ENCODE results near the gene ST8SIA5. TPM values are rescaled to one million over a fixed set of nuclear protein-coding genes. Genes with fewer than 3 reads are reported as not detected.

Gene ST8SIA5
- total and polyA plus RNA-seq, 2 experiments from 2014 or later = 3.3 to 4.8 TPM

- H2AFZ ChIP-seq = no peak overlapping the region
- H3K27me3 ChIP-seq (ENCODE audit: insufficient read depth) = peaks cover 15% of the 10 kb centered on the region
- no peak overlapping the region for H3K4me3 ChIP-seq
- no peaks in the 10 kb centered on the region for H4K20me1 ChIP-seq (replicated peaks; ENCODE audit: insufficient read depth)
- DNase-seq (ENCODE audit: low spot score) = no peak
- Mint-ChIP-seq H3K4me1 (peaks cover 16% of the 10 kb centered on the region), H3K27me3 (ENCODE audit: insufficient read depth, low read depth, poor library complexity) (peaks cover 3% of the 10 kb centered on the region), H3K9me3 (no peaks in the 10 kb centered on the region), H3K4me3 (no peak overlapping the region), H3K27ac (no peak overlapping the region), H3K36me3 (ENCODE audit: low read depth) (no peaks in the 10 kb centered on the region)
- TF ChIP-seq ETS1 (IDR thresholded peaks at IDR 0.05) (no peak), ZNF331 (CRISPR knock-in tag; IDR thresholded peaks at IDR 0.05; ENCODE audit: low read depth) (no peak), CREB1 (CRISPR knock-in tag; IDR thresholded peaks at IDR 0.05; ENCODE audit: low read depth) (no peak), ZNF462 (CRISPR knock-in tag; IDR thresholded peaks at IDR 0.05) (no peak), CTCF (conservative IDR thresholded peaks at IDR 0.05; ENCODE audit: low read depth in 2 of 2) (no peak), EZH2 (IDR thresholded peaks at IDR 0.05; ENCODE audit: low read depth, unreplicated experiment) (no peak), JUNB (IDR thresholded peaks at IDR 0.05; ENCODE audit: unreplicated experiment) (no peak), EZH2phosphoT487 (IDR thresholded peaks at IDR 0.05; ENCODE audit: unreplicated experiment) (no peak), ZNF114 (CRISPR knock-in tag; IDR thresholded peaks at IDR 0.05) (no peak), NANOG (IDR thresholded peaks at IDR 0.05; ENCODE audit: borderline replicate concordance) (no peak), POLR2AphosphoS5 (IDR thresholded peaks at IDR 0.05; ENCODE audit: low read depth) (no peak), REST (IDR thresholded peaks at IDR 0.05; ENCODE audit: unreplicated experiment) (no peak), STAT1 (IDR thresholded peaks at IDR 0.05; ENCODE audit: unreplicated experiment) (no peak)
- no peaks in the 10 kb centered on the region for H3F3A ChIP-seq (replicated peaks; ENCODE audit: low read depth)
- no peak overlapping the region for H3K4me2 ChIP-seq
- ATAC-seq = no peak
- peaks cover 15% of the 10 kb centered on the region; the same call in 1 of the 2 replicates for H3K9me2 ChIP-seq (ENCODE audit: insufficient read depth)
- no peak overlapping the region for H3K27ac ChIP-seq (ENCODE audit: low read depth)
- no peaks in the 10 kb centered on the region for H3K79me2 ChIP-seq (replicated peaks; ENCODE audit: insufficient read depth)
- no peaks in the 10 kb centered on the region for H3K36me3 ChIP-seq (ENCODE audit: insufficient read depth)
- H3K4me1 ChIP-seq (ENCODE audit: insufficient read depth) = peaks cover 14% of the 10 kb centered on the region
These were observed 7.7 kb upstream of the ST8SIA5 start for GRCh38 chr18:46764586-46764985.
